AG04449 (cell line): ENCODE results near the gene ERMN.

ENCODE experiments used
- CTCF ChIA-PET: fragments of 350-600 bp; formaldehyde crosslinking; extraction: SDS; loops from one replicate; lab custom pipeline; 2021; ENCODE audit warnings: antibody characterized with exemption; lab: Yijun Ruan, JAX
- POLR2A ChIA-PET: fragments of 400-600, 350-600 bp; formaldehyde crosslinking; extraction: SDS; loops from one replicate; lab custom pipeline; 2020; ENCODE audit warnings: antibody characterized with exemption, inconsistent platforms; lab: Yijun Ruan, JAX
- DNase-seq: peaks from one replicate; pipeline ENCODE4 v3.0.0-alpha.2; 2010; ENCODE audit warnings: low read depth, low spot score
- H3K4me3 ChIP-seq: 2 replicates; pipeline ENCODE4 v1.5.1; 2011; ENCODE audit warnings: low read depth, mild to moderate bottlenecking, control low read depth, low read length
- TF ChIP-seq, protein P1 (sequence below): IDR thresholded peaks from one replicate; pipeline ENCODE4 v1.5.1; 2011; ENCODE audit warnings: mild to moderate bottlenecking, moderate library complexity, low read length, control low read depth, inconsistent platforms; ENCODE audit not compliant: insufficient read depth; ENCODE audit errors: missing control alignments

Gene ERMN

DNA sequence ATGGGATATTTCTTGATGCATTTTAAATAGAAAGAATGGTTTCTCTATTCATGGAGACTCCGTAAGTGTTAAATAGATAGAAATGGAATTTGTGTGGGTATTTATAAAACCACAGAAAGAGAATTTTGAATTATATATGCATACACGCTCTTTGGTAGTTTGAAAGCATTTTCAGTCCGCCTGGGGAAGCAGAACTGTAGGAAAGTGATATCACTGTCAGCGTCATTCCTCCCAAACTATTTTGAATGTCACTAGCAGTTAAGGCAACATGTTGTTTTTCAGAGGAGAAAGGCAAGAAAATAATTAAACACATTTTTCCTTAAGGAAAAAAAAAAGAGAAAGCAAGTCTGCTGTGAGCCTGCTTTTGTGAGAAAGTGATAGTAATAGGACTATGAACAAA is 8.7 kb upstream of the ERMN start:
- no peak overlapping the region for H3K4me3 ChIP-seq
- POLR2A ChIA-PET: no interaction called here
- TF ChIP-seq, protein P1, sequence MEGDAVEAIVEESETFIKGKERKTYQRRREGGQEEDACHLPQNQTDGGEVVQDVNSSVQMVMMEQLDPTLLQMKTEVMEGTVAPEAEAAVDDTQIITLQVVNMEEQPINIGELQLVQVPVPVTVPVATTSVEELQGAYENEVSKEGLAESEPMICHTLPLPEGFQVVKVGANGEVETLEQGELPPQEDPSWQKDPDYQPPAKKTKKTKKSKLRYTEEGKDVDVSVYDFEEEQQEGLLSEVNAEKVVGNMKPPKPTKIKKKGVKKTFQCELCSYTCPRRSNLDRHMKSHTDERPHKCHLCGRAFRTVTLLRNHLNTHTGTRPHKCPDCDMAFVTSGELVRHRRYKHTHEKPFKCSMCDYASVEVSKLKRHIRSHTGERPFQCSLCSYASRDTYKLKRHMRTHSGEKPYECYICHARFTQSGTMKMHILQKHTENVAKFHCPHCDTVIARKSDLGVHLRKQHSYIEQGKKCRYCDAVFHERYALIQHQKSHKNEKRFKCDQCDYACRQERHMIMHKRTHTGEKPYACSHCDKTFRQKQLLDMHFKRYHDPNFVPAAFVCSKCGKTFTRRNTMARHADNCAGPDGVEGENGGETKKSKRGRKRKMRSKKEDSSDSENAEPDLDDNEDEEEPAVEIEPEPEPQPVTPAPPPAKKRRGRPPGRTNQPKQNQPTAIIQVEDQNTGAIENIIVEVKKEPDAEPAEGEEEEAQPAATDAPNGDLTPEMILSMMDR: no peak
- CTCF ChIA-PET: interaction anchor here (0.9 to 25.7 kb wide), 10 partner anchors 9 to 261 kb away, joined by 3 to 370 read pairs (median 10); partner anchors contain the start of gene ERMN
- no peak for DNase-seq

DNA sequence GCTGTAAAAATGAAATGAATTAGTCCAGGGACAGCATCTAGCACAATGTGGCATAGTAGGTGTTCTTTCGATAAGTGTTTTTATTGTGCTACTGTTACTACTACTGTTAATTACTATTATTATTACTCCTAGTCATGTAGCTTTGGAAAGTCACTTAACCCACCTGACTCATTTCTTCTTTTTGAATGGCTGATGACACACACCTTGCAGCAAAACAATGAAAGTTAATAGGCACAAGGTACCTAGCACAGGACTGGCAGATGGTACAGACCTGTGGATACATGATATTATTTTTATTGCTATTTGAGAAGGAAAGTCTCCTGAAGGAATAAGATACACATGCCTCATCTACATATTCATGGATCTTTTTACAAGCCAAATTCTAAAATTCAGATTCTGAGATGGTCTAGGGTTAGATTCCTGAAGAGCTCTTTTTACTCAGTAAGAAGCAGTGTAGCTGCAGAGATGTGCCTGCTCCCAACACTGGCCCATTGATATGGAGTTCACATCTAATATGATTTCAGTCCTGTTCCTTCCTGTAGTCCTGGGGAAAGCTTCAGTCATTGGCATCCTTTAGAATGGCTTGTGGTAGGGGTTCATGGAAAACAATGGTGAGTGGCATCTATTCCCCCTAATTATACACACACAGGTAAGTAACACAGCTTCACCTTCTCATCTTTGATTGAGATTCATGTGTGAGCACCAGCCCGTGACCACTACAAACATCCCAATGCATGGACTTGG is 7.9 kb upstream of the ERMN start:
- TF ChIP-seq, protein P1: no peak
- no peak for DNase-seq
- ChIA-PET POLR2A (no interaction called here), CTCF (interaction anchor here (0.9 to 25.7 kb wide), 6 partner anchors 8 to 156 kb away, joined by 3 to 370 read pairs (median 8); partner anchors contain the start of gene ERMN)
- H3K4me3 ChIP-seq: no peak overlapping the region

DNA sequence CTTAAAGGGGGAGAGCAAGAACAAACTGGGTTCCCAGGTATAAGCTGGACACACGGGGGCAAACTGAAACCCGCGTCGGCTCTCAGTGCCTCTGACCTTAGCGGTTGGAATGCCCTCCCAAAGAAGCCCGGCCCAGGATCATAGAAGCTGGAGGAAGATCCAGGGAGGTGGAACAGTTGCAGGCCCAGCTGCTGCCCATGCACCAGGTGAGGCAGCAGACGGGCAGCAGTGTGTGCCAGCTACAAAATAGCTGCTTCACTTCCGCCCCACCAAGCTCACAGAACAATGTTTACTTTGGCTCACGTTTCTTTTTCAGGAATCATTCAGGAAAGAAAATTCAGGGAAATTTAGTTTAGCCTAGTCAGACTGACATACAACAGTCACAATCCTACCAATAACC is 3.9 kb upstream of the ERMN start:
- H3K4me3 ChIP-seq: no peak overlapping the region

DNA sequence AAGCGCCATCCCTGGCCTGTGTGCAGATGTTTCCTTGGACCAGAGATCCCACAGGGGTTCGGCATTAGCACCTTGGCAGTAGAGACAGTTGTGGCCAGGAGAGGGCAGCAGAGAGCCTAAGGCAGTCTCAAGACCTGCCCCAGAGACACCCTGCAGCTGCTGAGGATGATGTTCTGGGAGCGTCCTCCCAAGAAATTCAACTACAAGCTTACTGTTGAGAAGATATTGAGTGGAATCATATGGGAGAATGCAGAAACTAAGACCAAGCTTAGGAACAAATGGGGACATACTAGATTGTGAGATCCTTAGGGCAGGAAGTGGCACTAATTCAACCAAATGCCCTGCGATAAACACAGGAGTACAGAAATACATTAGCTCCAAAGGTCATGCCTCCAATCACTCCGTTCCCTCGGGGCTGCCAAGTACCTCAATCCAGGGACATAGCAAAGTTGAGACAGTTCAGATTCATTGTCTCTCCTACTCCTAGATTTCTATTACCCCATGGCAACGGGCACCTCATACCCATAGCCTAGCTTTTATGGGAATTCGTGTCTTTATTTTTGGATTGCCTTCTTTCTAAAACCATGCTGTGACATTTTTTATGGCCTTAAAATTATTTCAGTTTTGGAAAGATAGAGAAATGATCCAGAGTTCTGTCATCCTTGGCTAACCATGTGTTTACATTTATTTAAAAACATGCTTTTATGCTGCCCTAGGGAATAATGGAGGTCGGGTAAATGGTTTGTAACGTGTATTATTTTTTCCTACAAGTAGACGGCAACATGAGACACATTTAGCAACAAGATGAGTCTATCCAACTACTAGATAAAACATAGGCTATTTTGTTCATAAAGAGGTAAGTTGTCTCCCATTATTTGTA is 2.2 kb upstream of the ERMN start:
- ChIA-PET POLR2A (no interaction called here), CTCF (interaction anchor here (0.7 to 25.7 kb wide), 42 partner anchors 8 to 1951 kb away, joined by 3 to 370 read pairs (median 5); partner anchors contain the start of gene CYTIP)
- no peak for DNase-seq
- TF ChIP-seq, protein P1: peak; percentile 92
- H3K4me3 ChIP-seq: no peak overlapping the region

More for the DNA sequence above, 3.9 kb upstream of the ERMN start:
- ChIA-PET CTCF (interaction anchor here (1.2 to 25.7 kb wide), 8 partner anchors 8 to 298 kb away, joined by 3 to 370 read pairs (median 18); no protein-coding TSS in a partner anchor), POLR2A (no interaction called here)
- DNase-seq: no peak
- TF ChIP-seq, protein P1: no peak

DNA sequence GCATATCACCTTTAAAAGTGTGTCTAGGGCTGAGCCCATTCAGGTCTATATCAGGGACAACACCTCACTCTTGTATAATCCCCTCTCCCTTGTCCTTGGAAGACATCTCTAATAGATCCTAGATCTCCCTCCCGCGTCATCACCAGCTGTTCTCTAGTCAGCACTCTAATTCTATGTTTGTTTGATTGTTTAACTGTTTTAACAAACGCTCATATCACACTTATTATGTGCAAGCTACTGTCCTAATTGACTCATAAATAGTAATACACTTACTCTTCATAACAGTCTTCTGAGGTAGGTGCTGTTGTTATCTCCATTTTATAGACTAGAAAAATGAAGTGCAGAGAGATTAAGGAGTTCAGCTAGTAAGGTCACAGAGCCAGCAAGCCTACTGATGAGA is 1.6 kb upstream of the ERMN start:
- TF ChIP-seq, protein P1: no peak
- DNase-seq: no peak
- ChIA-PET CTCF (interaction anchor here (0.8 to 25.7 kb wide), 36 partner anchors 9 to 980 kb away, joined by 3 to 370 read pairs (median 5); partner anchors contain the start of gene CYTIP), POLR2A (no interaction called here)
- H3K4me3 ChIP-seq: no peak overlapping the region

DNA sequence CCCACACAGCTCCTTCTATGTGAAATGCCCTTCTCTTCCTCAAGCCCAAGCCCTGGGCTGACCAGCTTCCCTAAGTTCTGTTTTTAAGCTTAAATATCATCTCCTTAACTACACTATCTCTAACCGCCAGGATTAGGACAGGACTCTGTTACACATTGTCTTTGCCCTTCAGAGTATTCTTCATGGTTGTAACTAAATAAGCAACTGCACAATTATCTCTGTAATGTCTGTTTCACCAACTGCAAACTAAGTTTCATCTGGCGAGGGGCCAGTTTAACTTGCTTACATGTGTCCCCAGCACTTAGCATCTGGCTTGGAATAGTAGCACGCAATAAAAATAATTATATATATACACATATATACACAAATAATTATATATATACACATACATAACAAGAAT is 1.1 kb upstream of the ERMN start:
- DNase-seq: no peak
- no peak overlapping the region for H3K4me3 ChIP-seq
- CTCF ChIA-PET: interaction anchor here (0.8 to 25.7 kb wide), 33 partner anchors 9 to 685 kb away, joined by 3 to 370 read pairs (median 7); partner anchors contain the start of gene CYTIP
- TF ChIP-seq, protein P1: no peak
- POLR2A ChIA-PET: no interaction called here
